Hepatocyte (in vitro differentiated cells): ENCODE data around the gene TTC17.

Experiments
- CTCF ChIP-seq: fragments of 200-600 bp; sonication (generic); IDR thresholded peaks from 2 replicates; pipeline ENCODE4 v1.5.1; 2016; ENCODE audit warnings: antibody characterized with exemption, mild to moderate bottlenecking; ENCODE audit not compliant: poor library complexity
- EZH2phosphoT487 ChIP-seq: fragments of 200-600 bp; sonication (generic); IDR thresholded peaks from one replicate; pipeline ENCODE4 v1.6.1; 2018; ENCODE audit warnings: antibody characterized with exemption, mild to moderate bottlenecking, low read depth, moderate library complexity; ENCODE audit not compliant: unreplicated experiment, severe bottlenecking

- no peak for TF ChIP-seq CTCF
- TF ChIP-seq EZH2phosphoT487: no peak
These were observed 81.8 kb downstream of the TTC17 start for GRCh38 chr11:43440486-43440885.
